ENCODE data around the gene TBCC.
A peak's percentile ranks its signal among the peaks of the same experiment; 100 is the strongest.
"Not testable (repeated sequence)": the region's sequence is repeated elsewhere in the genome, so short reads cannot be mapped to it uniquely, and the experiment has no call there.

The TBCC gene

DNA sequence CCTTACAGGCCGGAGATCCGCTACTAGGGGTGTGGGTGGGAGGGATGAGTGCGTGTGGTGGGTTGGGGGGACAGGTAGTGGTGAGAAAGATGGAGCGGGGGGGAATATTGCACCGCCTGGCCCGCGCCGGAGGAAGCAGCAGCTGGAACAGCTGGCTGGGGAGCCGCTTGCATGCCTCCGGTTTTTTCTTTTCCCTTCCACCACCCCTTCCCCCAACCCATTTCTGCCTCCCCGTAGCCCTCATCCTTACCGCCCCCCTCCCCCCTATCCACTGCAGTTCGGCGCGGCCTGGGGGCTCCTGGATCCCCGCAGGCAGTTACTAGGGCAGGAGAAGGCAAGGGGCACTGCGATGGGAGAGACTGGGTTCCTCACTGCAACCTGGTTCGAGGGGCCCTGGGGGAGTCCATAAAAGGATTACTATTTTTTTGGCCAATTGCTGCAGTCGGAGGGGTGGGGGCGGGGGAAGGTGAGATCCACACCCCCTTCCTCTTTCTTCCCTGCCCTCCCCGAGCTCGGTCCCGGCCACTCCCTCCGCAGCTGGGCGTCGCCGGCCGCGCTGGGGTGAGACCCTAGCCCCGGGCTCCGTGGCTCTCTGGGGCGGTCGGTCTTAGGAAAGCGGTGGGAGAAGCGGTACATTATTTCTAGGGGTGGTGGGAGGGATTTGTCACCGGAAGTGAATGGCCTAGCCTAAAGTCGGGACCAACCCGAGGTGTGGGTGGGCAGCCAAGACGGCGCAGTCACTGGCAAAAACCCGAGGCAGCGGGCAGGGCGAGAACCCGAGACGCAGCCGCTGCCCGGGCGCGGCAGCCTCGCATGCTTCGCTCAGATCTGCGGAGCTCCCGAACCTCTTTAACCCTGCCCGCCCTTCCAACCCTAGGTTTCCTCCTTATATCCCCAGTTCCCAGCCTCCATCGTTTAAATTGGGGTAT is 824 bp upstream of the TBCC start:
- TF ChIP-seq, protein P1, sequence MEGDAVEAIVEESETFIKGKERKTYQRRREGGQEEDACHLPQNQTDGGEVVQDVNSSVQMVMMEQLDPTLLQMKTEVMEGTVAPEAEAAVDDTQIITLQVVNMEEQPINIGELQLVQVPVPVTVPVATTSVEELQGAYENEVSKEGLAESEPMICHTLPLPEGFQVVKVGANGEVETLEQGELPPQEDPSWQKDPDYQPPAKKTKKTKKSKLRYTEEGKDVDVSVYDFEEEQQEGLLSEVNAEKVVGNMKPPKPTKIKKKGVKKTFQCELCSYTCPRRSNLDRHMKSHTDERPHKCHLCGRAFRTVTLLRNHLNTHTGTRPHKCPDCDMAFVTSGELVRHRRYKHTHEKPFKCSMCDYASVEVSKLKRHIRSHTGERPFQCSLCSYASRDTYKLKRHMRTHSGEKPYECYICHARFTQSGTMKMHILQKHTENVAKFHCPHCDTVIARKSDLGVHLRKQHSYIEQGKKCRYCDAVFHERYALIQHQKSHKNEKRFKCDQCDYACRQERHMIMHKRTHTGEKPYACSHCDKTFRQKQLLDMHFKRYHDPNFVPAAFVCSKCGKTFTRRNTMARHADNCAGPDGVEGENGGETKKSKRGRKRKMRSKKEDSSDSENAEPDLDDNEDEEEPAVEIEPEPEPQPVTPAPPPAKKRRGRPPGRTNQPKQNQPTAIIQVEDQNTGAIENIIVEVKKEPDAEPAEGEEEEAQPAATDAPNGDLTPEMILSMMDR (IDR thresholded peaks at IDR 0.05; ENCODE audit: low read depth, low read length) = no peak
- H3K4me3 ChIP-seq (replicated peaks in 1 of 2; ENCODE audit: low read depth in 2 of 2, low read length in 2 of 2) = peak overlapping the region; percentile 68 to 70
- DNase-seq (ENCODE audit: low read depth in 2 of 2) = peak; percentile 89 to 96

DNA sequence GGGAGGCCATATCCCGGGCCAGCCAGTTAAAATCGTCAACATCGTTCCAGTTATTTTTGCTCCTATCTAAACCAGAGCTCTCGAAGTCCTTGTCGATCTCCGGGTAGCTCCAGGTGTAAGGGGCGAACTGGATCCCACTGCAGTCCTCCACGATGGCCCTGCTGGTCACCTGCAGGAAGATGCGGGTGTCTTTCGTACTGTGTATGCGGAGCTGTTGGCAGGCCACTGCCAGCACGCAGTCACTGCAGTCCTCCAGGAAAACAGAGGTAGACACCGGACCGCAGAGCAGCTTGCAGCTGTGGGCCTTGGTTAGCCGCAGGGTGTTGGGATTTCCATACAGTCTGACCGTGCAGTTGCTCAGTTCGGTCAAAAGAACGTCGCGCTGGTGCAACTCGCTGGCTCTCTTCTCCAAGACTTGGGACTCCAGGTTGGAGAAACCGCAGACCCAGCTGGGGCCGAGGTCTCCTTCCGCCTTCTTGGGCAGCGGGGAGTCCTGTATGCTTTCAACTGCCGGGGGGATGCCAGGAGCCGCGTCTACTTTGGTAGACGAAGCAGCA is 742 bp downstream of the TBCC start:
- peak; percentile 19 to 28 for DNase-seq (ENCODE audit: low read depth in 2 of 2)
- peak overlapping the region; percentile 77 to 95 for H3K4me3 ChIP-seq (replicated peaks in 1 of 2; ENCODE audit: low read depth in 2 of 2, low read length in 2 of 2)
- TF ChIP-seq, protein P1 (IDR thresholded peaks at IDR 0.05; ENCODE audit: low read depth, low read length) = no peak

DNA sequence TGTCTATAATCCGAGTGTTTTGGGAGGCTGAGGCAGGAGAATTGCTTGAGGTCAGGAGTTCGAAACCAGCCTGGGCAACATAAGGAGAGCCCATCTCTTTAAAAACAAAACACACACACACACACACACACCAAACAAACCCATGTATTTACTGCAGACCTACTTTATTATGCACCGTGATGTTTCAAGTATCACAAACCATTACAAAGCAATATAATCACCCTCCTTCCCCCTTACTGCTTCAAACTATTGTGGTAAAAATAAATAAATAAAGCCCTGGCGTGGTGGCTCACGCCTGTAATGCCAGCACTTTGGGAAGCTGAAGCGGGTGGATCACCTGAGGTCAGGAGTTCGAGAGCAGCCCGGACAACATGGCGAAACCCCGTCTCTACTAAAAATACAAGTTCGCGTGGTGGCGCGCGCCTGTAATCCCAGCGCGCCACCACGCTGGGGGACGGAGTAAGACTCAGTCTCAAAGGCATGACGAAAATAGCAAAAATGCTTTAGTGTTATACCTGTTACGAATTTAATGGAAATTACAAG is 1.5 kb downstream of the TBCC start:
- TF ChIP-seq, protein P1 (IDR thresholded peaks at IDR 0.05; ENCODE audit: low read depth, low read length) = no peak
- DNase-seq (ENCODE audit: low read depth in 2 of 2) = no peak
- peak overlapping the region; percentile 77 to 95 for H3K4me3 ChIP-seq (replicated peaks in 1 of 2; ENCODE audit: low read depth in 2 of 2, low read length in 2 of 2)

DNA sequence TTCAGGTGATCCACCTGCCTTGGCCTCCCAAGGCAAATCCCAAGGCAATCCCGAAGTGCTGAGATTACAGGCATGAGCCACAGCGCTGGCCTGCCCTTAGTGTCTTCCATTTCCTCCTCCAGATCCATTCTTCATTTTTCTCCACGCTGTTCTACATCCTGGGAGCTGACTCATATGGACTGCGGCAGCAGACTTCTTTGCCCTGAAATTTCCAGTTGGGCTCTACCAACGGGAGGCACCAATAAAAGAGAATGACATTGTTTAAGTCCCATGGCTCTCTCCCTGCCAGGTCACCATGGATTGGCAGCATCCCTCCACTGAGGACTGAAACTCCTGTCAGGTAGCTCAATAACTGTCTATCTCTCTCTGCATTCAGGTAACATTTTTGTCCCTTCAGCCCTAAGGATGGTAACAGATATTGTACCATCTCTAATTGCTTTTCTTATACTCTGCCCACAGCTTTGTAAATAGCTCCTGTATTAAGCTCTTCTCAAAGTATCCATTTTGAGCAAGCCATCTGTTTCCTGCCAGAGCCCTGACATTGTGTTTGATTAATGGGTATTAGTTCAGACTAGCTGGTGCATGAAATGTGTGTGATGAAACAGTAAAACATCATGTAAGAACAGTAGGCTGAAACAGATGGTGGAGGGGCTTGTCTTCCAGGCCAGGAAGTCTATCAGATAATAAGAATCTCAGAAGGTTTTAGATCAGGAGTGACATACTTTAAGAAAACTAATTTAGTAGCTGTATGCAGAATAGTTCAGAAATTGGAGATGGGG is 3.6 kb downstream of the TBCC start:
- no peak overlapping the region for H3K4me3 ChIP-seq (replicated peaks in 1 of 2; ENCODE audit: low read depth in 2 of 2, low read length in 2 of 2)
- peak; percentile 32 to 46 for DNase-seq (ENCODE audit: low read depth in 2 of 2)
- TF ChIP-seq, protein P1 (IDR thresholded peaks at IDR 0.05; ENCODE audit: low read depth, low read length) = no peak

DNA sequence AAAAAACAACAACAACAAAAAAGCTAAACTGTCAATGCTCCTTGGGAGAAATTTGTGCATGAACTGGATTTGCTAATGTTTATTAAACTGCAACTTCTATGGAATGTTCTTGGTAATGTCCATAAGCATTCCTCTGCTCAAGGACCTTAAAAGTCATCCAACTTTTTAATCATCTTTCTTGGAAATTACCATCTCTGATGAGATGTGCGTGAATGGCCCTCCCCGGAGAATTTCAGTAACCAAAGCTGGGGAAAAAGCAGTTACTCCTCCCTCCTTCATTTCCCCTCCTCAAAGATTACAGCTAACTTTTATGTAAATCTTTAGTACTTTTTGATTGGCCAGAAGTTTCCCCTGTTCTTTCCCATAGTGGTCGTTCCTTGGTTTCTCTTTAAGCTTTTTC is 5.2 kb downstream of the TBCC start:
- peak in 1 of 2 donors; percentile 49 for DNase-seq (ENCODE audit: low read depth in 2 of 2)
- no peak overlapping the region for H3K4me3 ChIP-seq (replicated peaks in 1 of 2; ENCODE audit: low read depth in 2 of 2, low read length in 2 of 2)
- TF ChIP-seq, protein P1 (IDR thresholded peaks at IDR 0.05; ENCODE audit: low read depth, low read length) = no peak

DNA sequence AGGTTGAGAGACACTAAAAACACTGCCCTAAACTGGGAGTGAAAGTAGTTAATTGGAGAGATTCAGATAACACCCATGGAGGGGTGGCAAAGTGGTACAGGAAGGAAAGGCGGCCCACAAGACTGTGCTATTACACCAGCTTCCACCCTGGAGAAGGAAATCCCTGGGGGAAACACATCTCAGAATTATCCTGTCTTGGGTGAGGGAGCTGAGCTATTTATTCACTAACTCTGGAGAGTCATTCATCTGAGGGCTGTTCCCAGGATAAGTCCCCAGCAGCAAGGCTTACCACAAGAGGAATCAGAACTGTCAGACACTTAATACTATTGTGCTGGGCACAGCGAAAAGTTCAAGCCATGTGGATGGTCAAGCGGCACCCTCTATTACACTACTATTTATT is 9.9 kb downstream of the TBCC start:
- DNase-seq (ENCODE audit: low read depth in 2 of 2) = no peak
- TF ChIP-seq, protein P1 (IDR thresholded peaks at IDR 0.05; ENCODE audit: low read depth, low read length) = no peak
- H3K4me3 ChIP-seq (replicated peaks in 1 of 2; ENCODE audit: low read depth in 2 of 2, low read length in 2 of 2) = no peak overlapping the region

DNA sequence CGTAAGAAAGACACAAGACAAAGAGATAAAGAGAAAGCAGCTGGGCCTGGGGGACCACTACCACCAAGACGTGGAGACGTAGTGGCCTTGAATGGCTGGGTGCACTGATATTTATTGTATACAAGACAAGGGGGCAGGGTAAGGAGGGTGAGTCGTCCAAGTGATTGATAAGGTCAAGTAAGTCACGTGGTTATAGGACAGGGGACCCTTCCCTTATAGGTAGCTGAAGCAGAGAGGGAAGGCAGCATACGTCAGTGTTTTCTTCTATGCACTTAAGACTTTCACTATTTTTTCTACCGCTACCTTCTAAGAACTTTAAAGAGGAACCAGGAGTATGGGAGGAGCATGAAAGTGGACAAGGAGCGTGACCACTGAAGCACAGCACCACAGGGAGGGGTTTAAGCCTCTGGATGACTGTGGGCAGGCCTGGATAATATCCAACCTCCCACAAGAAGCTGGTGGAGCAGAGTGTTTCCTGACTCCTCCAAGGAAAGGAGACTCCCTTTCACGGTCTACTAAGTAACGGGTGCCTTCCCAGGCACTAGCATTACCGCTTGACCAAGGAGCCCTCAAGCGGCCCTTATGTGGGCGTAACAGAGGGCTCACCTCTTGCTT is 11.9 kb downstream of the TBCC start:
- not testable (repeated sequence) for DNase-seq (ENCODE audit: low read depth in 2 of 2)

More for the DNA sequence above, 11.9 kb downstream of the TBCC start:
- H3K4me3 ChIP-seq (replicated peaks in 1 of 2; ENCODE audit: low read depth in 2 of 2, low read length in 2 of 2) = not testable (repeated sequence)

All from cardiac fibroblast (primary cell).